Sigmoid colon (tissue), 7 donors: Measurements from ENCODE around the gene TMEM86A. TPM values are rescaled to one million over a fixed set of nuclear protein-coding genes. Genes with fewer than 3 reads are reported as not detected.

Source experiments
- DNase-seq: peaks from one replicate; pipeline ENCODE4 v3.0.0-alpha.2; 2019
- H3K27ac ChIP-seq, 4 donors: fragments of 200-600 bp; sonication (generic); one replicate each; pipeline ENCODE4 v1.5.1; 2016 to 2019; ENCODE audit warnings: mild to moderate bottlenecking in 1 of 4
- H3K27me3 ChIP-seq, 3 donors: fragments of 200-600 bp; sonication (generic); one replicate each; pipeline ENCODE4 v1.5.1; 2019; ENCODE audit warnings: mild to moderate bottlenecking in 1 of 3
- H3K36me3 ChIP-seq, 4 donors: fragments of 200-600 bp; sonication (generic); one replicate each; pipeline ENCODE4 v1.5.1; 2016 to 2019
- H3K4me1 ChIP-seq, 4 donors: fragments of 200-600 bp; sonication (generic); one replicate each; pipeline ENCODE4 v1.5.1; 2017 to 2019
- H3K4me3 ChIP-seq, 4 donors: fragments of 200-600 bp; sonication (generic); one replicate each; pipeline ENCODE4 v1.5.1; 2017 to 2019; ENCODE audit warnings: mild to moderate bottlenecking in 2 of 4, moderate library complexity in 1 of 4
- H3K9me3 ChIP-seq, 4 donors: fragments of 200-600 bp in 3 of 4; sonication (generic) in 3 of 4; one replicate each; pipeline versions ENCODE4 v1.5.1 to v1.6.1; 2013 to 2019
- CTCF ChIP-seq, 4 experiments: fragments of 450-650 bp in 3 of 4; fragments of 200-600 bp in 1 of 4; IDR thresholded peaks; one replicate each; pipeline ENCODE4 v1.5.1; 2016 to 2019; ENCODE audit warnings: antibody characterized with exemption in 4 of 4, mild to moderate bottlenecking in 3 of 4, moderate library complexity in 2 of 4
- EP300 ChIP-seq, 4 donors: sonication (generic); formaldehyde crosslinking; IDR thresholded peaks; one replicate each; pipeline ENCODE4 v1.6.1; 2017; ENCODE audit warnings: antibody characterized with exemption in 4 of 4
- POLR2A ChIP-seq, 2 donors: fragments of 450-650 bp; IDR thresholded peaks; one replicate each; pipeline ENCODE4 v1.6.1; 2016; ENCODE audit warnings: antibody characterized with exemption in 2 of 2, mild to moderate bottlenecking in 2 of 2, moderate library complexity in 2 of 2
- POLR2AphosphoS5 ChIP-seq, 4 donors: sonication (generic); formaldehyde crosslinking; IDR thresholded peaks; one replicate each; pipeline ENCODE4 v1.6.1; 2017; ENCODE audit warnings: antibody characterized with exemption in 4 of 4
- WGBS, 2 donors: extraction: QIAGEN DNeasy Blood & Tissue Kit; methylation state at CpG; one replicate each; pipeline ENCODE4 v1.1.7; 2013; 5-methylcytosine and 5-hydroxymethylcytosine counted together
- intact Hi-C: fragments of 100-400 bp; cut with DNase I; formaldehyde crosslinking; loops from one replicate; pipeline ENCODE4 v1.15.1; 2023
- polyA plus RNA-seq, 3 donors: library from polyadenylated mRNA; stranded (reverse); fragments of 200-250 nt; gene quantifications; one replicate each; pipeline ENCODE4 v1.2.3, GENCODE V29; 2013
- total RNA-seq, 4 donors: library from RNA; depleted of rRNA; stranded (reverse); fragments of >200 nt; gene quantifications; one replicate each; pipeline ENCODE4 v1.1.0, GENCODE V29; 2016
- donor health status: healthy with polysubstance abuse.
- donor health status: Bipolar disorder and iron deficiency.
- donor health status: healthy.

TMEM86A gene
- total and polyA plus RNA-seq, 7 donors = 1.7 to 5.3 (median 3.7) TPM

DNA sequence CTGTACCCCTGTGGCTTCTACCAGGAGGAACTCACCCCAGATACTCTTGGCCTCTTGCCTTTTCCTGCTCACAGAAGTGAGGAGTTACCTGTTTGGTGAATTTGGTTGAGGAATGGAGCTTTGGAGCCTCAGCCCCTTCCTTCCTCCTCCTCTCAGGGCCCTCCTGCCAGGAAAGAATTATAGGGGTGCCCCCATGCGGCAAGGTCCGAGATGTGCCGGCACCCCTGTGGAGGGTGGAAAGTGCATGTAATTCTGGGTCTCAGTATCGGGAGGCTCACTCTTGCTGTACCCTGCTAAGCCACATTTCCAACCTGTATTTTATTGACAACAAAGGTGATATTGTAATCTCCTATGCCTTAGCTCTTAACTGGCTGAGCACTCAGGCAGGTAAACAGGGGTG lies 41.1 kb downstream of the TMEM86A start:
- 80 to 81% methylated on average over 4 of the region's 4 CpGs for WGBS, 2 donors
- no peak for TF ChIP-seq EP300 (IDR thresholded peaks at IDR 0.05)
- no peak for TF ChIP-seq CTCF (IDR thresholded peaks at IDR 0.05)
- TF ChIP-seq POLR2A (IDR thresholded peaks at IDR 0.05) = no peak
- H3K27ac ChIP-seq = no peak overlapping the region
- H3K4me3 ChIP-seq = no peak overlapping the region
- no peaks in the 10 kb centered on the region for H3K36me3 ChIP-seq
- H3K27me3 ChIP-seq = no peaks in the 10 kb centered on the region
- no peak for DNase-seq
- H3K4me1 ChIP-seq = no peaks in the 10 kb centered on the region
- H3K9me3 ChIP-seq = no peaks in the 10 kb centered on the region
- intact Hi-C loops = no loop called here

- DNase-seq = no peak
- Histone ChIP-seq H3K27me3 (no peaks in the 10 kb centered on the region), H3K36me3 (no peaks in the 10 kb centered on the region), H3K27ac (no peak overlapping the region), H3K4me3 (no peak overlapping the region), H3K4me1 (no peaks in the 10 kb centered on the region), H3K9me3 (no peaks in the 10 kb centered on the region)
- 89 to 91% methylated on average over 3 of the region's 3 CpGs for WGBS, 2 donors
- TF ChIP-seq CTCF (IDR thresholded peaks at IDR 0.05) (no peak), POLR2AphosphoS5 (IDR thresholded peaks at IDR 0.05) (no peak), POLR2A (IDR thresholded peaks at IDR 0.05) (no peak), EP300 (IDR thresholded peaks at IDR 0.05) (no peak)
- intact Hi-C loops = no loop called here
These were observed 43.2 kb downstream of the TMEM86A start for GRCh38 chr11:18741783-18742182.

GRCh38 chr11:18743365-18743764 lies 44.8 kb downstream of the TMEM86A start:
- whole genome bisulfite sequencing, 2 donors = 87 to 89% methylated on average over 10 of the region's 10 CpGs
- TF ChIP-seq POLR2AphosphoS5 (IDR thresholded peaks at IDR 0.05) (no peak), EP300 (IDR thresholded peaks at IDR 0.05) (no peak), POLR2A (IDR thresholded peaks at IDR 0.05) (no peak), CTCF (IDR thresholded peaks at IDR 0.05) (no peak)

DNA sequence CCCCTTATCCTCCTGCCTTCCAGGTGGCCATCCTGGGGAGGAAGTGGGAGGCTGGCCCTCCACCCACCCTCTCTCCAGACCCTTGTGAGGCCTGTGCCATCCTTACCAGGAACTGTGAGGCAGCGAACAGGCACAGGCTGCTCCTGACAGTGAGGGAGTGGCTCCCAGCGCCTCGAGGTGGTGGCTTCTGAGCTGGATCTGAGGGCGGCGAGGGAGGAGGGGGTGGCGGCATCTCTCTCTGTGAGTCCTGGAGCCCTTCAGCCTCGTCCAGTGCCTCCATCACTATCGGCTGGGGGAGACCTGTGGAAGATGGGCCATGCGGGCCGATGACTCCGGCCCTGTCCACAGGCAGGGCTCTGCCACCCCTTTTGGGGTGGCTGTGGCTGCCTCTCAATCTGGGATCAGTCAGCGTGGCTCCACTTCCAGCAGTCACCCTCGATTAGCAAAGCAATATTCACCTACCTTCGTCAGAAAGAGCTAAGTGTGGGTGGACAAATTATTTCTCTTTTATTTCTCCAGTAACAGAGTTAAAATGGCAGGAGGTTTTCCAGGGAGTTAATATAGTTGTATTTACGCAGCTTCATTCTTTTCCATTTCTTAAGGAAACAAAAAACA lies 45.4 kb downstream of the TMEM86A start:
- Histone ChIP-seq H3K27ac (no peak overlapping the region), H3K9me3 (no peaks in the 10 kb centered on the region), H3K4me3 (no peak overlapping the region), H3K4me1 (no peaks in the 10 kb centered on the region), H3K27me3 (no peaks in the 10 kb centered on the region), H3K36me3 (no peaks in the 10 kb centered on the region)
- no peak for DNase-seq
- no peak for TF ChIP-seq EP300 (IDR thresholded peaks at IDR 0.05)
- no peak for TF ChIP-seq CTCF (IDR thresholded peaks at IDR 0.05)
- TF ChIP-seq POLR2A (IDR thresholded peaks at IDR 0.05) = no peak
- intact Hi-C loops = no loop called here
- WGBS, 2 donors = 83 to 86% methylated on average over 15 of the region's 15 CpGs

More at GRCh38 chr11:18743365-18743764, 44.8 kb downstream of the TMEM86A start:
- no peaks in the 10 kb centered on the region for H3K36me3 ChIP-seq
- no peaks in the 10 kb centered on the region for H3K9me3 ChIP-seq
- no peak for DNase-seq
- no peak overlapping the region for H3K27ac ChIP-seq
- no peak overlapping the region for H3K4me3 ChIP-seq
- intact Hi-C loops = no loop called here
- H3K27me3 ChIP-seq = no peaks in the 10 kb centered on the region
- H3K4me1 ChIP-seq = no peaks in the 10 kb centered on the region

DNA sequence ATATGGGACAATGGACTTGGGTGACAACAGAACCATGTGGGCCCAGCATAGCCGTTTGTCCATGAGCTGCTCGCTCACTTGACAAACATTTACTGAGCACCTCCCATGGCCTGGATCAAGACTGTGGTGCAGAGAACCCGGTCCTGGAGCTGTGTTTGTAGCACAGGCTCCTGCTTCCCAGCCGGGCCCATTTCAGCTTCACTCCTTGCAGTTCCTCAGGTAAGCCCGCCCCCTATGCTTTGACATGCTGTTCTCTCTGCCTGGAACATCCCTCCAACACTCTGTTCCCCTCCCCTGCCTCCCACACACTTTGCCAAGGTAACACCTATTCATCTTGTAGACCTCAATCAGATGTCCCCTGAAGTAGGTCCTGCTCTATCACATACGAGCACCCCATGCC lies 46.7 kb downstream of the TMEM86A start:
- WGBS, 2 donors = 84 to 85% methylated on average over 6 of the region's 6 CpGs
- no peak for TF ChIP-seq POLR2AphosphoS5 (IDR thresholded peaks at IDR 0.05)
- no peak for TF ChIP-seq POLR2A (IDR thresholded peaks at IDR 0.05)
- no peak for TF ChIP-seq EP300 (IDR thresholded peaks at IDR 0.05)
- TF ChIP-seq CTCF (IDR thresholded peaks at IDR 0.05) = no peak
- no peaks in the 10 kb centered on the region for H3K4me1 ChIP-seq
- H3K4me3 ChIP-seq = no peak overlapping the region
- no peaks in the 10 kb centered on the region for H3K9me3 ChIP-seq
- no peaks in the 10 kb centered on the region for H3K27me3 ChIP-seq
- H3K27ac ChIP-seq = no peak overlapping the region
- no peak for DNase-seq
- intact Hi-C loops = no loop called here
- H3K36me3 ChIP-seq = no peaks in the 10 kb centered on the region
